Hepatocyte (in vitro differentiated cells): Measurements from ENCODE around the gene C15orf39.

ENCODE experiments used
- CTCF ChIP-seq: fragments of 200-600 bp; sonication (generic); IDR thresholded peaks from 2 replicates; pipeline ENCODE4 v1.5.1; 2016; ENCODE audit warnings: antibody characterized with exemption, mild to moderate bottlenecking; ENCODE audit not compliant: poor library complexity
- EZH2 ChIP-seq: fragments of 200-600 bp; sonication (generic); IDR thresholded peaks from 2 replicates; pipeline ENCODE4 v1.6.1; 2016; ENCODE audit warnings: antibody characterized with exemption, mild to moderate bottlenecking, borderline replicate concordance
- EZH2phosphoT487 ChIP-seq: fragments of 200-600 bp; sonication (generic); IDR thresholded peaks from one replicate; pipeline ENCODE4 v1.6.1; 2018; ENCODE audit warnings: antibody characterized with exemption, mild to moderate bottlenecking, low read depth, moderate library complexity; ENCODE audit not compliant: unreplicated experiment, severe bottlenecking

GRCh38 chr15:75238150-75238549, 36.5 kb downstream of the C15orf39 start:
- TF ChIP-seq CTCF, result no peak
- TF ChIP-seq EZH2phosphoT487, result no peak
- no peak for TF ChIP-seq EZH2
